Stomach (tissue), 4 donors: ENCODE results near the gene KRTAP13-4.

ENCODE experiments used
- POLR2A ChIP-seq, 4 donors: fragments of 450-650 bp; IDR thresholded peaks; one replicate each; pipeline ENCODE4 v1.6.1; 2016; ENCODE audit warnings: antibody characterized with exemption in 4 of 4, control low read depth in 2 of 4, mild to moderate bottlenecking in 1 of 4, moderate library complexity in 1 of 4
- POLR2AphosphoS5 ChIP-seq, 3 donors: sonication (generic); formaldehyde crosslinking; IDR thresholded peaks; one replicate each; pipeline ENCODE4 v1.6.1; 2016; ENCODE audit warnings: antibody characterized with exemption in 3 of 3
- TF ChIP-seq, protein P1 (sequence below), 7 experiments: fragments of 450-650 bp in 4 of 7; fragments of 200-600 bp in 3 of 7; sonication (generic) in 3 of 7; IDR thresholded peaks; one replicate each; pipeline ENCODE4 v1.5.1; 2016 to 2019; ENCODE audit warnings: antibody characterized with exemption in 7 of 7, control low read depth in 2 of 7, mild to moderate bottlenecking in 1 of 7

DNA sequence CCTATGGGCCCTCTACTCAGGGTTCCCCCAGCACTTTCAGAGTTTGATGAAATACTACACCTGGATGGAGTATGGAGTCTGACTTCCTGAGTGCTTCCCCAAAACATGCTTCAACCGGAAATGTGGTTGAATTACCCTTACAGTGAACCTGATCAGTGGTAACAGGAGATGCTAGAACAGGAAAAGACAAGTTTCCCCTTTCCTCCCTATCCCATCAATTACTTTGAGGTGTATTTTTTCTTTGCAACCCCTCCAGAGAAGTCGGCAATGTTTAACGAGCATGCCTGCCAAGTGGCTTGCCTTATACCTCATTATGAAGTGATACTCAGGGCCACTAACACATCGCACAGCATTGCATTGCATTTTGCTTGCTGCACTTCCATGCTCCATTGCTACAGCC is 17.0 kb downstream of the KRTAP13-4 start:
- TF ChIP-seq POLR2A (IDR thresholded peaks at IDR 0.05): no peak
- TF ChIP-seq, protein P1, sequence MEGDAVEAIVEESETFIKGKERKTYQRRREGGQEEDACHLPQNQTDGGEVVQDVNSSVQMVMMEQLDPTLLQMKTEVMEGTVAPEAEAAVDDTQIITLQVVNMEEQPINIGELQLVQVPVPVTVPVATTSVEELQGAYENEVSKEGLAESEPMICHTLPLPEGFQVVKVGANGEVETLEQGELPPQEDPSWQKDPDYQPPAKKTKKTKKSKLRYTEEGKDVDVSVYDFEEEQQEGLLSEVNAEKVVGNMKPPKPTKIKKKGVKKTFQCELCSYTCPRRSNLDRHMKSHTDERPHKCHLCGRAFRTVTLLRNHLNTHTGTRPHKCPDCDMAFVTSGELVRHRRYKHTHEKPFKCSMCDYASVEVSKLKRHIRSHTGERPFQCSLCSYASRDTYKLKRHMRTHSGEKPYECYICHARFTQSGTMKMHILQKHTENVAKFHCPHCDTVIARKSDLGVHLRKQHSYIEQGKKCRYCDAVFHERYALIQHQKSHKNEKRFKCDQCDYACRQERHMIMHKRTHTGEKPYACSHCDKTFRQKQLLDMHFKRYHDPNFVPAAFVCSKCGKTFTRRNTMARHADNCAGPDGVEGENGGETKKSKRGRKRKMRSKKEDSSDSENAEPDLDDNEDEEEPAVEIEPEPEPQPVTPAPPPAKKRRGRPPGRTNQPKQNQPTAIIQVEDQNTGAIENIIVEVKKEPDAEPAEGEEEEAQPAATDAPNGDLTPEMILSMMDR (IDR thresholded peaks at IDR 0.05): no peak
- TF ChIP-seq POLR2AphosphoS5 (IDR thresholded peaks at IDR 0.05): no peak
